H1 (cell line): Measurements from ENCODE around the gene SOCS4. TPM values are rescaled to one million over a fixed set of nuclear protein-coding genes. Genes with fewer than 3 reads are reported as not detected.

Experiments
- polyA plus RNA-seq, 7 experiments: library from polyadenylated mRNA; depleted of rRNA in 3 of 7; stranded (reverse) in 5 of 7; unstranded in 2 of 7; fragments of >200 nt in 5 of 7; fragments of 200-250 nt in 2 of 7; gene quantifications; 1 replicate in 5 of 7; 2 replicates in 1 of 7; 4 replicates in 1 of 7; pipeline versions ENCODE4 v1.2.1 to v1.2.3, GENCODE V29; 2011 to 2013; ENCODE audit warnings: missing spikeins in 2 of 7, mixed read lengths in 2 of 7
- total RNA-seq: library from RNA; stranded (reverse); fragmentation: NEBNext Ultra II Directional; extraction: Animal tissue kit (Norgen Biotek cat#: 25700); gene quantifications from 2 replicates; pipeline ENCODE4 v1.2.1, GENCODE V29; 2021
- TF ChIP-seq, protein P1 (sequence below): fragments of 300-600 bp; sonication (generic); IDR thresholded peaks from 2 replicates; pipeline ENCODE4 v1.7.1; 2012; ENCODE audit warnings: low read length, moderate library complexity, mild to moderate bottlenecking, inconsistent platforms; ENCODE audit not compliant: insufficient replicate concordance

Gene SOCS4
- total and polyA plus RNA-seq, 2 of the 8 experiments (the other 6 are each of a cell fraction or from before 2014, with no cell fraction given), result 5.5 to 31.5 TPM

DNA sequence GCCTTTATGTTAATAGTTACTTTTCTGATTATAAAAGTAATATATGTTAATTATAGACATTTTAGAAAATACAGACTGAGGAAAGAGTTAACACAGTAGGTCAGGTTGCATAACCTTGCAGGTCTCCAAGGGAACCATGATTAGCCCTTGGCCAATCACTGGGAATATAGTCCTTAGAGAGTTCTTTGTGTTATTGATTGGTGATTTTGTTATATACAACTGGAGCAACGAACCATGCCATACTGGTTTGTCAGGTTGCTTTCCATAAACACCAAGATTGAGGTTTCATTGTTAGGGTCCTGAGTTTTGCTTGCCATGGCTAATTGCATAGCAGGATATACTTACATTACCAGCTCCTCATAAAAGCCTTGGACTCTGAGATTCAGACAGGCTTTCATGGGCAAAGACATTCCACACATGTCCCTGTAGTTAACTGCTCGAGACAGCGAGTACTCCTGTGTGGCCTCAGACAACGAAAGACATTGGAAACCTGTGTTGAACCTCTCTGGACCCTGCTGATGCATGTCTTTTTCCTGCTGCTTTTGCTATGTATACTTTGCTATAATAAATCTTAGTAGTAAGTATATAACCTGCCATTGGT is 58.1 kb downstream of the SOCS4 start (continued):
- TF ChIP-seq, protein P1, sequence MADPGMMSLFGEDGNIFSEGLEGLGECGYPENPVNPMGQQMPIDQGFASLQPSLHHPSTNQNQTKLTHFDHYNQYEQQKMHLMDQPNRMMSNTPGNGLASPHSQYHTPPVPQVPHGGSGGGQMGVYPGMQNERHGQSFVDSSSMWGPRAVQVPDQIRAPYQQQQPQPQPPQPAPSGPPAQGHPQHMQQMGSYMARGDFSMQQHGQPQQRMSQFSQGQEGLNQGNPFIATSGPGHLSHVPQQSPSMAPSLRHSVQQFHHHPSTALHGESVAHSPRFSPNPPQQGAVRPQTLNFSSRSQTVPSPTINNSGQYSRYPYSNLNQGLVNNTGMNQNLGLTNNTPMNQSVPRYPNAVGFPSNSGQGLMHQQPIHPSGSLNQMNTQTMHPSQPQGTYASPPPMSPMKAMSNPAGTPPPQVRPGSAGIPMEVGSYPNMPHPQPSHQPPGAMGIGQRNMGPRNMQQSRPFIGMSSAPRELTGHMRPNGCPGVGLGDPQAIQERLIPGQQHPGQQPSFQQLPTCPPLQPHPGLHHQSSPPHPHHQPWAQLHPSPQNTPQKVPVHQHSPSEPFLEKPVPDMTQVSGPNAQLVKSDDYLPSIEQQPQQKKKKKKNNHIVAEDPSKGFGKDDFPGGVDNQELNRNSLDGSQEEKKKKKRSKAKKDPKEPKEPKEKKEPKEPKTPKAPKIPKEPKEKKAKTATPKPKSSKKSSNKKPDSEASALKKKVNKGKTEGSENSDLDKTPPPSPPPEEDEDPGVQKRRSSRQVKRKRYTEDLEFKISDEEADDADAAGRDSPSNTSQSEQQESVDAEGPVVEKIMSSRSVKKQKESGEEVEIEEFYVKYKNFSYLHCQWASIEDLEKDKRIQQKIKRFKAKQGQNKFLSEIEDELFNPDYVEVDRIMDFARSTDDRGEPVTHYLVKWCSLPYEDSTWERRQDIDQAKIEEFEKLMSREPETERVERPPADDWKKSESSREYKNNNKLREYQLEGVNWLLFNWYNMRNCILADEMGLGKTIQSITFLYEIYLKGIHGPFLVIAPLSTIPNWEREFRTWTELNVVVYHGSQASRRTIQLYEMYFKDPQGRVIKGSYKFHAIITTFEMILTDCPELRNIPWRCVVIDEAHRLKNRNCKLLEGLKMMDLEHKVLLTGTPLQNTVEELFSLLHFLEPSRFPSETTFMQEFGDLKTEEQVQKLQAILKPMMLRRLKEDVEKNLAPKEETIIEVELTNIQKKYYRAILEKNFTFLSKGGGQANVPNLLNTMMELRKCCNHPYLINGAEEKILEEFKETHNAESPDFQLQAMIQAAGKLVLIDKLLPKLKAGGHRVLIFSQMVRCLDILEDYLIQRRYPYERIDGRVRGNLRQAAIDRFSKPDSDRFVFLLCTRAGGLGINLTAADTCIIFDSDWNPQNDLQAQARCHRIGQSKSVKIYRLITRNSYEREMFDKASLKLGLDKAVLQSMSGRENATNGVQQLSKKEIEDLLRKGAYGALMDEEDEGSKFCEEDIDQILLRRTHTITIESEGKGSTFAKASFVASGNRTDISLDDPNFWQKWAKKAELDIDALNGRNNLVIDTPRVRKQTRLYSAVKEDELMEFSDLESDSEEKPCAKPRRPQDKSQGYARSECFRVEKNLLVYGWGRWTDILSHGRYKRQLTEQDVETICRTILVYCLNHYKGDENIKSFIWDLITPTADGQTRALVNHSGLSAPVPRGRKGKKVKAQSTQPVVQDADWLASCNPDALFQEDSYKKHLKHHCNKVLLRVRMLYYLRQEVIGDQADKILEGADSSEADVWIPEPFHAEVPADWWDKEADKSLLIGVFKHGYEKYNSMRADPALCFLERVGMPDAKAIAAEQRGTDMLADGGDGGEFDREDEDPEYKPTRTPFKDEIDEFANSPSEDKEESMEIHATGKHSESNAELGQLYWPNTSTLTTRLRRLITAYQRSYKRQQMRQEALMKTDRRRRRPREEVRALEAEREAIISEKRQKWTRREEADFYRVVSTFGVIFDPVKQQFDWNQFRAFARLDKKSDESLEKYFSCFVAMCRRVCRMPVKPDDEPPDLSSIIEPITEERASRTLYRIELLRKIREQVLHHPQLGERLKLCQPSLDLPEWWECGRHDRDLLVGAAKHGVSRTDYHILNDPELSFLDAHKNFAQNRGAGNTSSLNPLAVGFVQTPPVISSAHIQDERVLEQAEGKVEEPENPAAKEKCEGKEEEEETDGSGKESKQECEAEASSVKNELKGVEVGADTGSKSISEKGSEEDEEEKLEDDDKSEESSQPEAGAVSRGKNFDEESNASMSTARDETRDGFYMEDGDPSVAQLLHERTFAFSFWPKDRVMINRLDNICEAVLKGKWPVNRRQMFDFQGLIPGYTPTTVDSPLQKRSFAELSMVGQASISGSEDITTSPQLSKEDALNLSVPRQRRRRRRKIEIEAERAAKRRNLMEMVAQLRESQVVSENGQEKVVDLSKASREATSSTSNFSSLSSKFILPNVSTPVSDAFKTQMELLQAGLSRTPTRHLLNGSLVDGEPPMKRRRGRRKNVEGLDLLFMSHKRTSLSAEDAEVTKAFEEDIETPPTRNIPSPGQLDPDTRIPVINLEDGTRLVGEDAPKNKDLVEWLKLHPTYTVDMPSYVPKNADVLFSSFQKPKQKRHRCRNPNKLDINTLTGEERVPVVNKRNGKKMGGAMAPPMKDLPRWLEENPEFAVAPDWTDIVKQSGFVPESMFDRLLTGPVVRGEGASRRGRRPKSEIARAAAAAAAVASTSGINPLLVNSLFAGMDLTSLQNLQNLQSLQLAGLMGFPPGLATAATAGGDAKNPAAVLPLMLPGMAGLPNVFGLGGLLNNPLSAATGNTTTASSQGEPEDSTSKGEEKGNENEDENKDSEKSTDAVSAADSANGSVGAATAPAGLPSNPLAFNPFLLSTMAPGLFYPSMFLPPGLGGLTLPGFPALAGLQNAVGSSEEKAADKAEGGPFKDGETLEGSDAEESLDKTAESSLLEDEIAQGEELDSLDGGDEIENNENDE, result no peak
